GM23338 (cell line): ENCODE data around the gene ZNF112. TPM values are rescaled to one million over a fixed set of nuclear protein-coding genes. Genes with fewer than 3 reads are reported as not detected.

Experiments used
- ATAC-seq: fragments of 200-7000 bp; cut with Tn5 transposase; 3 replicates; pipeline ENCODE4 v1.9.1; 2020
- DNase-seq: peaks from one replicate; pipeline ENCODE4 v3.0.0-alpha.2; 2015; ENCODE audit warnings: low spot score
- H2AFZ ChIP-seq: fragments of 200-600 bp; sonication (generic); 2 replicates; pipeline ENCODE4 v1.8.0; 2016; ENCODE audit warnings: antibody characterized with exemption, mild to moderate bottlenecking, moderate library complexity
- H3F3A ChIP-seq: fragments of 200-600 bp; sonication (generic); replicated peaks from 2 replicates; pipeline ENCODE4 v1.8.0; 2017; ENCODE audit warnings: antibody characterized with exemption, mixed run types, low read depth
- H3K27ac ChIP-seq: fragments of 200-600 bp; sonication (generic); 2 replicates; pipeline ENCODE4 v1.6.1; 2016; ENCODE audit warnings: low read depth
- H3K27me3 ChIP-seq: fragments of 200-600 bp; sonication (generic); 2 replicates; pipeline ENCODE4 v1.8.0; 2016; ENCODE audit warnings: mild to moderate bottlenecking, mixed run types, moderate library complexity; ENCODE audit not compliant: insufficient read depth
- H3K36me3 ChIP-seq: fragments of 200-600 bp; sonication (generic); 2 replicates; pipeline ENCODE4 v1.8.0; 2016; ENCODE audit warnings: mild to moderate bottlenecking; ENCODE audit not compliant: insufficient read depth
- H3K4me1 ChIP-seq: fragments of 200-600 bp; sonication (generic); 2 replicates; pipeline ENCODE4 v1.8.0; 2016; ENCODE audit warnings: mild to moderate bottlenecking, moderate library complexity; ENCODE audit not compliant: insufficient read depth
- H3K4me2 ChIP-seq: fragments of 200-600 bp; sonication (generic); 2 replicates; pipeline ENCODE4 v1.7.1; 2017; ENCODE audit warnings: mixed run types
- H3K4me3 ChIP-seq: fragments of 200-600 bp; sonication (generic); 2 replicates; pipeline ENCODE4 v1.6.1; 2016; ENCODE audit warnings: mixed run types
- H3K79me2 ChIP-seq: fragments of 200-600 bp; sonication (generic); replicated peaks from 2 replicates; pipeline ENCODE4 v1.8.0; 2017; ENCODE audit warnings: mild to moderate bottlenecking; ENCODE audit not compliant: insufficient read depth
- H3K9me2 ChIP-seq: fragments of 200-600 bp; sonication (generic); 2 replicates; pipeline ENCODE4 v1.8.0; 2017; ENCODE audit not compliant: insufficient read depth
- H4K20me1 ChIP-seq: fragments of 200-600 bp; sonication (generic); replicated peaks from 2 replicates; pipeline ENCODE4 v1.8.0; 2017; ENCODE audit warnings: mild to moderate bottlenecking; ENCODE audit not compliant: insufficient read depth
- H3K27ac Mint-ChIP-seq: 2 replicates; pipeline ENCODE4 v1.8.0; 2020; ENCODE audit warnings: inconsistent platforms, mild to moderate bottlenecking, moderate library complexity, mixed read lengths
- H3K27me3 Mint-ChIP-seq: 3 replicates; pipeline ENCODE4 v1.8.0; 2022; ENCODE audit warnings: low read depth, mild to moderate bottlenecking, moderate library complexity, mixed read lengths, inconsistent platforms; ENCODE audit not compliant: insufficient read depth, poor library complexity
- H3K36me3 Mint-ChIP-seq: 3 replicates; pipeline ENCODE4 v1.8.0; 2021; ENCODE audit warnings: low read depth, mild to moderate bottlenecking, inconsistent platforms, moderate library complexity, mixed read lengths
- H3K4me1 Mint-ChIP-seq: 3 replicates; pipeline ENCODE4 v1.8.0; 2020; ENCODE audit warnings: mild to moderate bottlenecking, inconsistent platforms, mixed read lengths
- H3K4me3 Mint-ChIP-seq: 3 replicates; pipeline ENCODE4 v1.8.0; 2021; ENCODE audit warnings: moderate library complexity, mild to moderate bottlenecking, inconsistent platforms, mixed read lengths
- H3K9me3 Mint-ChIP-seq: 3 replicates; pipeline ENCODE4 v1.8.0; 2020; ENCODE audit warnings: moderate library complexity, mild to moderate bottlenecking, inconsistent platforms, mixed read lengths
- CREB1 ChIP-seq: fragments of 250-450 bp; sonication (Bioruptor Pico); IDR thresholded peaks from 2 replicates; pipeline ENCODE4 v1.5.0; 2020; ENCODE audit warnings: low read depth, mild to moderate bottlenecking, moderate library complexity
- CTCF ChIP-seq, 2 experiments: fragments of 200-600 bp in 1 of 2; sonication (generic) in 1 of 2; conservative IDR thresholded peaks; 2 replicates each; pipeline versions ENCODE4 v1.5.1 to v1.6.1; 2016 to 2017; ENCODE audit warnings: antibody characterized with exemption in 2 of 2, low read depth in 2 of 2, mild to moderate bottlenecking in 2 of 2, moderate library complexity in 1 of 2
- ETS1 ChIP-seq: IDR thresholded peaks from 2 replicates; pipeline ENCODE4 v1.6.1; 2016; ENCODE audit warnings: antibody characterized with exemption
- EZH2 ChIP-seq: fragments of 200-600 bp; sonication (generic); IDR thresholded peaks from one replicate; pipeline ENCODE4 v1.8.0; 2017; ENCODE audit warnings: antibody characterized with exemption, mild to moderate bottlenecking, low read depth; ENCODE audit not compliant: unreplicated experiment
- EZH2phosphoT487 ChIP-seq: fragments of 200-600 bp; sonication (generic); IDR thresholded peaks from one replicate; pipeline ENCODE4 v1.8.1; 2018; ENCODE audit warnings: antibody characterized with exemption; ENCODE audit not compliant: unreplicated experiment
- JUNB ChIP-seq: IDR thresholded peaks from one replicate; pipeline ENCODE4 v1.6.1; 2016; ENCODE audit warnings: antibody characterized with exemption; ENCODE audit not compliant: unreplicated experiment
- NANOG ChIP-seq: IDR thresholded peaks from 2 replicates; pipeline ENCODE4 v1.6.1; 2016; ENCODE audit warnings: antibody characterized with exemption, borderline replicate concordance
- POLR2AphosphoS5 ChIP-seq: IDR thresholded peaks from 2 replicates; pipeline ENCODE4 v1.6.1; 2016; ENCODE audit warnings: antibody characterized with exemption, low read depth
- STAT1 ChIP-seq: IDR thresholded peaks from one replicate; pipeline ENCODE4 v1.6.1; 2016; ENCODE audit warnings: antibody characterized with exemption; ENCODE audit not compliant: unreplicated experiment
- ZNF114 ChIP-seq: fragments of 250-450 bp; sonication (Bioruptor Pico); IDR thresholded peaks from 2 replicates; pipeline ENCODE4 v1.5.0; 2020; ENCODE audit warnings: mild to moderate bottlenecking, moderate library complexity
- ZNF331 ChIP-seq: fragments of 250-450 bp; sonication (Bioruptor Pico); IDR thresholded peaks from 2 replicates; pipeline ENCODE4 v1.5.0; 2020; ENCODE audit warnings: low read depth, mild to moderate bottlenecking, moderate library complexity
- ZNF462 ChIP-seq: fragments of 250-450 bp; sonication (Bioruptor Pico); IDR thresholded peaks from 2 replicates; pipeline ENCODE4 v1.5.0; 2020; ENCODE audit warnings: mild to moderate bottlenecking, moderate library complexity
- polyA plus RNA-seq: library from polyadenylated mRNA; unstranded; fragments of >200 nt; fragmentation: Nextera tagmentation; extraction: Ambion mirVana; gene quantifications from 2 replicates; pipeline ENCODE4 v1.2.1, GENCODE V29; 2016
- total RNA-seq: library from RNA; depleted of rRNA; stranded (reverse); fragments of >200 nt; shearing (Covaris generic); gene quantifications from 2 replicates; pipeline ENCODE4 v1.2.3, GENCODE V29; 2014
- TF ChIP-seq, protein P1 (sequence below): IDR thresholded peaks from one replicate; pipeline ENCODE4 v1.6.1; 2018; ENCODE audit warnings: antibody characterized with exemption; ENCODE audit not compliant: unreplicated experiment

The ZNF112 gene
- total and polyA plus RNA-seq, 2 experiments from 2014 or later: 3.0 to 4.2 TPM

DNA sequence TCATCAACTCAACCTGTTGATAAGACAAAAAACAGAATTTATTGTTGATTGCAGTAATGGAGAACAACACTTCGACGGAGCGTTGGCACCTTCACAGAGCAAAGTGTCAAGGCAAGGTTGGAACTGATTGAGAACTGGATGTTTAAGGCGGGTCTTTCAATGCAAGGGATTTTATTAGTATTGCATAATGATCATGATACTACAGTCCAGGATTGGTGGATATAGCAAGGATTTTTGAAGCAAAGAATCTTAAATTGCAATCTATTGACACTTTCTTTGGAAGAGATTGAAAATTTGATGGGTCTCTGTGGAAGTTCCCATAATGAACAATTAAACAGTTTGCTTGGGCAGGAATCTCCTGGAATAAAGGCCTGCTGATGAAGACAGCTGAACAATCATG, 51.0 kb downstream of the ZNF112 start:
- H3K4me3 ChIP-seq: peak overlapping the region; percentile 70
- Mint-ChIP-seq H3K4me1 (peaks cover 4% of the 10 kb centered on the region; the same call in 2 of the 3 replicates), H3K27me3 (no peaks in the 10 kb centered on the region), H3K4me3 (peak overlapping the region; percentile 94), H3K27ac (no peak overlapping the region), H3K9me3 (peaks cover 20% of the 10 kb centered on the region), H3K36me3 (peaks cover 14% of the 10 kb centered on the region; the same call in 2 of the 3 replicates)
- no peak for TF ChIP-seq CREB1 (CRISPR knock-in tag)
- TF ChIP-seq ZNF462 (CRISPR knock-in tag): no peak
- TF ChIP-seq CTCF (conservative IDR thresholded peaks at IDR 0.05; ENCODE audit: low read depth in 2 of 2): no peak
- TF ChIP-seq ZNF114 (CRISPR knock-in tag): no peak
- TF ChIP-seq STAT1: no peak
- no peak for TF ChIP-seq JUNB
- TF ChIP-seq, protein P1, sequence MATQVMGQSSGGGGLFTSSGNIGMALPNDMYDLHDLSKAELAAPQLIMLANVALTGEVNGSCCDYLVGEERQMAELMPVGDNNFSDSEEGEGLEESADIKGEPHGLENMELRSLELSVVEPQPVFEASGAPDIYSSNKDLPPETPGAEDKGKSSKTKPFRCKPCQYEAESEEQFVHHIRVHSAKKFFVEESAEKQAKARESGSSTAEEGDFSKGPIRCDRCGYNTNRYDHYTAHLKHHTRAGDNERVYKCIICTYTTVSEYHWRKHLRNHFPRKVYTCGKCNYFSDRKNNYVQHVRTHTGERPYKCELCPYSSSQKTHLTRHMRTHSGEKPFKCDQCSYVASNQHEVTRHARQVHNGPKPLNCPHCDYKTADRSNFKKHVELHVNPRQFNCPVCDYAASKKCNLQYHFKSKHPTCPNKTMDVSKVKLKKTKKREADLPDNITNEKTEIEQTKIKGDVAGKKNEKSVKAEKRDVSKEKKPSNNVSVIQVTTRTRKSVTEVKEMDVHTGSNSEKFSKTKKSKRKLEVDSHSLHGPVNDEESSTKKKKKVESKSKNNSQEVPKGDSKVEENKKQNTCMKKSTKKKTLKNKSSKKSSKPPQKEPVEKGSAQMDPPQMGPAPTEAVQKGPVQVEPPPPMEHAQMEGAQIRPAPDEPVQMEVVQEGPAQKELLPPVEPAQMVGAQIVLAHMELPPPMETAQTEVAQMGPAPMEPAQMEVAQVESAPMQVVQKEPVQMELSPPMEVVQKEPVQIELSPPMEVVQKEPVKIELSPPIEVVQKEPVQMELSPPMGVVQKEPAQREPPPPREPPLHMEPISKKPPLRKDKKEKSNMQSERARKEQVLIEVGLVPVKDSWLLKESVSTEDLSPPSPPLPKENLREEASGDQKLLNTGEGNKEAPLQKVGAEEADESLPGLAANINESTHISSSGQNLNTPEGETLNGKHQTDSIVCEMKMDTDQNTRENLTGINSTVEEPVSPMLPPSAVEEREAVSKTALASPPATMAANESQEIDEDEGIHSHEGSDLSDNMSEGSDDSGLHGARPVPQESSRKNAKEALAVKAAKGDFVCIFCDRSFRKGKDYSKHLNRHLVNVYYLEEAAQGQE: no peak
- TF ChIP-seq NANOG: no peak
- no peak for TF ChIP-seq POLR2AphosphoS5
- TF ChIP-seq EZH2: no peak
- no peak for TF ChIP-seq ZNF331
- TF ChIP-seq EZH2phosphoT487: no peak
- TF ChIP-seq ETS1: no peak
- no peaks in the 10 kb centered on the region for H3F3A ChIP-seq
- H3K79me2 ChIP-seq: no peaks in the 10 kb centered on the region
- DNase-seq (no peak), ATAC-seq (no peak)
- no peaks in the 10 kb centered on the region for H3K9me2 ChIP-seq
- no peak overlapping the region for H3K27ac ChIP-seq
- H3K4me2 ChIP-seq: peak overlapping the region; percentile 45
- no peaks in the 10 kb centered on the region for H3K27me3 ChIP-seq
- H2AFZ ChIP-seq: peak overlapping the region; percentile 33; the same call in 1 of the 2 replicates
- H4K20me1 ChIP-seq: 0 out of 2 replicates have a peak, but pooled peaks cover 3% of the 10 kb centered on the region
- 0 out of 2 replicates have a peak, but pooled peaks cover 5% of the 10 kb centered on the region for H3K4me1 ChIP-seq
- H3K36me3 ChIP-seq: peaks cover 3% of the 10 kb centered on the region; the same call in 1 of the 2 replicates
